GM12874 (cell line): ENCODE measurements around the gene SLC27A3.

ENCODE experiments used
- TF ChIP-seq, protein P1 (sequence below): IDR thresholded peaks from 2 replicates; pipeline ENCODE4 v1.5.1; 2011; ENCODE audit warnings: low read depth, mild to moderate bottlenecking, control low read depth, low read length, moderate library complexity; ENCODE audit not compliant: insufficient read depth

Gene SLC27A3

DNA sequence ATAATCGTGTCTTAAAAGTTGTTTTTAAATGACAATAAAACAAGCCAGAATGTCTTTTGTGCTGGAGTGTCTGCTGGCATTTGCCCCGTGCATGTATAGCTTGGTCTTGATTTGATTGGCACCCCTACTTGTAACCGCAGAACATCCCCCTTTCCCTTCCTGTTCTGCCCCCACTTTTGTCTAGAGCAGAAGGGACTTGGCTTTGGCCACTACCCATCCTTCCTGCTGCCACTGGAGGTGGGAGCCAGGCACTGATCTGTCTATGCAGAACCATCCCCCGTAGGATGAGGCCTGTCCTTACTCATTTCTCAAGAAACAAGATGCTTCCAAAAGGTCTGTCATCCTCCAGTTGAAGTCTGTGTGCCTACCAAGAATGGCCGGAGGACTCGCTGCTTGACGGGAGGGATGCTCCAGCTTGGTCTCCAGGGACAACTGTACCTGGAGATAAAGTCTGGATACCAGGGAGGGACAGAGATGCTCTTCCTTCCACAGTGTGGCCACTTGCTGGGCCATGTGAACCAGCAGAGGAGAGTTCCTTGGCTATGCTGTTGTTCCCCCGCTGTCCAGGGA lies 1.1 kb upstream of the SLC27A3 start:
- TF ChIP-seq, protein P1, sequence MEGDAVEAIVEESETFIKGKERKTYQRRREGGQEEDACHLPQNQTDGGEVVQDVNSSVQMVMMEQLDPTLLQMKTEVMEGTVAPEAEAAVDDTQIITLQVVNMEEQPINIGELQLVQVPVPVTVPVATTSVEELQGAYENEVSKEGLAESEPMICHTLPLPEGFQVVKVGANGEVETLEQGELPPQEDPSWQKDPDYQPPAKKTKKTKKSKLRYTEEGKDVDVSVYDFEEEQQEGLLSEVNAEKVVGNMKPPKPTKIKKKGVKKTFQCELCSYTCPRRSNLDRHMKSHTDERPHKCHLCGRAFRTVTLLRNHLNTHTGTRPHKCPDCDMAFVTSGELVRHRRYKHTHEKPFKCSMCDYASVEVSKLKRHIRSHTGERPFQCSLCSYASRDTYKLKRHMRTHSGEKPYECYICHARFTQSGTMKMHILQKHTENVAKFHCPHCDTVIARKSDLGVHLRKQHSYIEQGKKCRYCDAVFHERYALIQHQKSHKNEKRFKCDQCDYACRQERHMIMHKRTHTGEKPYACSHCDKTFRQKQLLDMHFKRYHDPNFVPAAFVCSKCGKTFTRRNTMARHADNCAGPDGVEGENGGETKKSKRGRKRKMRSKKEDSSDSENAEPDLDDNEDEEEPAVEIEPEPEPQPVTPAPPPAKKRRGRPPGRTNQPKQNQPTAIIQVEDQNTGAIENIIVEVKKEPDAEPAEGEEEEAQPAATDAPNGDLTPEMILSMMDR, result no peak

DNA sequence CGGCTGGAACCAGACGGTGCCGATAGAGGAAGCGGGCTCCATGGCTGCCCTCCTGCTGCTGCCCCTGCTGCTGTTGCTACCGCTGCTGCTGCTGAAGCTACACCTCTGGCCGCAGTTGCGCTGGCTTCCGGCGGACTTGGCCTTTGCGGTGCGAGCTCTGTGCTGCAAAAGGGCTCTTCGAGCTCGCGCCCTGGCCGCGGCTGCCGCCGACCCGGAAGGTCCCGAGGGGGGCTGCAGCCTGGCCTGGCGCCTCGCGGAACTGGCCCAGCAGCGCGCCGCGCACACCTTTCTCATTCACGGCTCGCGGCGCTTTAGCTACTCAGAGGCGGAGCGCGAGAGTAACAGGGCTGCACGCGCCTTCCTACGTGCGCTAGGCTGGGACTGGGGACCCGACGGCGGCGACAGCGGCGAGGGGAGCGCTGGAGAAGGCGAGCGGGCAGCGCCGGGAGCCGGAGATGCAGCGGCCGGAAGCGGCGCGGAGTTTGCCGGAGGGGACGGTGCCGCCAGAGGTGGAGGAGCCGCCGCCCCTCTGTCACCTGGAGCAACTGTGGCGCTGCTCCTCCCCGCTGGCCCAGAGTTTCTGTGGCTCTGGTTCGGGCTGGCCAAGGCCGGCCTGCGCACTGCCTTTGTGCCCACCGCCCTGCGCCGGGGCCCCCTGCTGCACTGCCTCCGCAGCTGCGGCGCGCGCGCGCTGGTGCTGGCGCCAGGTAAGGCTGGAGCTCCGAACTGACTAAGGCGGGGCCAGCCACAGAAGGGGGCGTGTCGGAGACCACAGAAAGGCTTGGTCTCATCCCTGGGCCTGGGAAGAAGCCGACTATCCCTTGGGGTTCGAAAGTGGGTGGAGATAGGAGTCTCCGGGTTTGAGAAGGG lies 486 bp downstream of the SLC27A3 start:
- TF ChIP-seq, protein P1, result no peak

DNA sequence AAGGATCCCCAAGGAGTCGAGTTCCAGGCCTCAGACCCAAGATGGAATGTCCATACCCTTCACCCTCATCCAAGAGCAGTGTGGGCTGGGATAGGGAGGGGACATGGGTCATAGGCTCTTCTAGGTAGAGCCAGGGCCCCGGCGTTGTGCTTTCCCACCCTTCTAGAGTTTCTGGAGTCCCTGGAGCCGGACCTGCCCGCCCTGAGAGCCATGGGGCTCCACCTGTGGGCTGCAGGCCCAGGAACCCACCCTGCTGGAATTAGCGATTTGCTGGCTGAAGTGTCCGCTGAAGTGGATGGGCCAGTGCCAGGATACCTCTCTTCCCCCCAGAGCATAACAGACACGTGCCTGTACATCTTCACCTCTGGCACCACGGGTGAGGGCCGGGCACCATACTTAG lies 1.1 kb downstream of the SLC27A3 start:
- TF ChIP-seq, protein P1, result no peak

DNA sequence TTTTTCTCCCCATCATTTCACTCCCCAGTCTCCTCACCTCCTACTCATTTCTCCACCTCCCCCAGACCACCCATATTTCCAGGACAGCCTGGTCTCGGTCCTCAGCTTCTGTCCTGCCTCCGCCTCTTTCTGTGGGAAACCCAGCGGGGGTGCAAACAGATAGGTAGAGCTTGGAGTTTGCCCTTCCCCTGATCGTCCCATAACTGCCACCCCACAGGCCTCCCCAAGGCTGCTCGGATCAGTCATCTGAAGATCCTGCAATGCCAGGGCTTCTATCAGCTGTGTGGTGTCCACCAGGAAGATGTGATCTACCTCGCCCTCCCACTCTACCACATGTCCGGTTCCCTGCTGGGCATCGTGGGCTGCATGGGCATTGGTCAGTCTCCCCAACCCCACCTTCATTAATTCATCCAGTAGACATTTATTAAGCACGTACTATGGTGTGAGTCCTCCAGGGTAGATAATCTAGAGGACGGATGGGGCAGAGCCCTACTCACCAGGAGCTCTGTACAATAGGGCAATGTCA lies 1.7 kb downstream of the SLC27A3 start:
- TF ChIP-seq, protein P1, result no peak

DNA sequence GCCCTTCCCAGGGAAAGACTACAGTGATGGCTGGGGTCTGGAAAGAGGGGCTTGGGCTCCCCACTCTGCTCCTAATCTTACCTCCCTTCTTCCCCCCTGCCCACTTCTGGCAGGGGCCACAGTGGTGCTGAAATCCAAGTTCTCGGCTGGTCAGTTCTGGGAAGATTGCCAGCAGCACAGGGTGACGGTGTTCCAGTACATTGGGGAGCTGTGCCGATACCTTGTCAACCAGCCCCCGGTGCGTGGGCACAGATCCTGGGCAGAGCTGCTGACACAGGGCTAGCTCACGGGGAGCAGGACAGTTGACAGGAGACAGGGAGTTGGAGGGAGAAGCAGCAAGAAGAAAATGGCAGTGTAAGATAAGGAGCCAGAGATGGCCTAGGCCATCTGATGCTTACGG lies 2.4 kb downstream of the SLC27A3 start:
- TF ChIP-seq, protein P1, result no peak

DNA sequence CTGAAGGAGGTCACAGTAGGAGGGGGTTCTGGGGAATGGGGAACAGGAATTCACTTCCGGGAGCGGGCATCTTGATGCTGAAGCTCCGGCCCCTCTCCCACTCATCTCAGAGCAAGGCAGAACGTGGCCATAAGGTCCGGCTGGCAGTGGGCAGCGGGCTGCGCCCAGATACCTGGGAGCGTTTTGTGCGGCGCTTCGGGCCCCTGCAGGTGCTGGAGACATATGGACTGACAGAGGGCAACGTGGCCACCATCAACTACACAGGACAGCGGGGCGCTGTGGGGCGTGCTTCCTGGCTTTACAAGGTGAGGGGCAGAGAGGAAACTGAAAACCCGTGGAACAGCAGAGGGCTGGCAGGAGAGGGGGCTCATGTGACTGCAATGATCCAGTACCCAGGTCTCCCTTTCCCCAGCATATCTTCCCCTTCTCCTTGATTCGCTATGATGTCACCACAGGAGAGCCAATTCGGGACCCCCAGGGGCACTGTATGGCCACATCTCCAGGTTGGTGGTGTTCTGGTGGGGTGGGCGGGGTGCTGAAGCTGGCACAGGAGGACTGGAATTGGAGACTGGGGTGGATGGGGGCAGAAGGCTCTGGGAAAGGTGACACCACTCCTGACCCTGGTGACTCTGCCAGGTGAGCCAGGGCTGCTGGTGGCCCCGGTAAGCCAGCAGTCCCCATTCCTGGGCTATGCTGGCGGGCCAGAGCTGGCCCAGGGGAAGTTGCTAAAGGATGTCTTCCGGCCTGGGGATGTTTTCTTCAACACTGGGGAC lies 3.0 kb downstream of the SLC27A3 start:
- TF ChIP-seq, protein P1, result no peak
